ENCODE data around the gene RGMA. TPM values are rescaled to one million over a fixed set of nuclear protein-coding genes. Genes with fewer than 3 reads are reported as not detected.

The RGMA gene
- total RNA-seq, 1 experiment from 2014 or later: 3.3 TPM

GRCh38 chr15:92989470-92989869 lies 99.5 kb downstream of the RGMA start:
- no TSS peak for BruUV-seq (replicated peaks)
- Histone ChIP-seq H4K20me1 (ENCODE audit: insufficient read depth) (peaks cover 25% of the 10 kb centered on the region), H3K4me1 (replicated peaks; ENCODE audit: insufficient read depth) (no peaks in the 10 kb centered on the region), H3K36me3 (ENCODE audit: low read depth) (peaks cover 68% of the 10 kb centered on the region), H3K79me2 (ENCODE audit: low read depth) (peaks cover 7% of the 10 kb centered on the region; the same call in 1 of the 2 replicates), H3K9me2 (ENCODE audit: insufficient read depth) (no peaks in the 10 kb centered on the region), H3K27me3 (ENCODE audit: insufficient read depth, low read depth) (no peaks in the 10 kb centered on the region), H3K9me3 (ENCODE audit: insufficient read depth, low read depth) (no peaks in the 10 kb centered on the region), H3K4me3 (no peak overlapping the region), H3K4me2 (no peak overlapping the region), H3K27ac (no peak overlapping the region), H3F3A (ENCODE audit: insufficient read depth, low read depth) (peaks cover 59% of the 10 kb centered on the region), H2AFZ (no peak overlapping the region)
- intact Hi-C loops (cut with micrococcal nuclease; ENCODE audit: unreplicated experiment): no loop called here
- POLR2A ChIA-PET (ENCODE audit: unreplicated experiment): no interaction called here
- no peak for TF ChIP-seq EZH2 (IDR thresholded peaks at IDR 0.05; ENCODE audit: low read depth)
- DNase-seq: no peak
- CTCF ChIA-PET: no interaction called here

Other genes with a start within 250 kb of the RGMA start
- gene CHD2, start 188.9 kb downstream of the RGMA start, total RNA-seq (2021): 105 and 120 TPM in 2 replicates

Measured in PC-9 (cell line).